C4-2B (cell line): ENCODE data around the gene NUMBL.
"Not testable (repeated sequence)": the region's sequence is repeated elsewhere in the genome, so short reads cannot be mapped to it uniquely, and the experiment has no call there.

Experiments
- ZFX ChIP-seq: fragments of 450-650 bp; IDR thresholded peaks from 2 replicates; pipeline ENCODE4 v1.6.1; 2017
- TF ChIP-seq, protein P1 (sequence below): fragments of 450-650 bp; conservative IDR thresholded peaks from 2 replicates; pipeline ENCODE4 v1.5.1; 2017; ENCODE audit warnings: mild to moderate bottlenecking

GRCh38 chr19:40624369-40625153 lies 65.9 kb downstream of the NUMBL start:
- TF ChIP-seq, protein P1, sequence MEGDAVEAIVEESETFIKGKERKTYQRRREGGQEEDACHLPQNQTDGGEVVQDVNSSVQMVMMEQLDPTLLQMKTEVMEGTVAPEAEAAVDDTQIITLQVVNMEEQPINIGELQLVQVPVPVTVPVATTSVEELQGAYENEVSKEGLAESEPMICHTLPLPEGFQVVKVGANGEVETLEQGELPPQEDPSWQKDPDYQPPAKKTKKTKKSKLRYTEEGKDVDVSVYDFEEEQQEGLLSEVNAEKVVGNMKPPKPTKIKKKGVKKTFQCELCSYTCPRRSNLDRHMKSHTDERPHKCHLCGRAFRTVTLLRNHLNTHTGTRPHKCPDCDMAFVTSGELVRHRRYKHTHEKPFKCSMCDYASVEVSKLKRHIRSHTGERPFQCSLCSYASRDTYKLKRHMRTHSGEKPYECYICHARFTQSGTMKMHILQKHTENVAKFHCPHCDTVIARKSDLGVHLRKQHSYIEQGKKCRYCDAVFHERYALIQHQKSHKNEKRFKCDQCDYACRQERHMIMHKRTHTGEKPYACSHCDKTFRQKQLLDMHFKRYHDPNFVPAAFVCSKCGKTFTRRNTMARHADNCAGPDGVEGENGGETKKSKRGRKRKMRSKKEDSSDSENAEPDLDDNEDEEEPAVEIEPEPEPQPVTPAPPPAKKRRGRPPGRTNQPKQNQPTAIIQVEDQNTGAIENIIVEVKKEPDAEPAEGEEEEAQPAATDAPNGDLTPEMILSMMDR = not testable (repeated sequence)
- TF ChIP-seq ZFX = not testable (repeated sequence)
